ENCODE data around the gene ZNF660. TPM values are rescaled to one million over a fixed set of nuclear protein-coding genes. Genes with fewer than 3 reads are reported as not detected.
A peak's percentile ranks its signal among the peaks of the same experiment; 100 is the strongest.

ZNF660 gene
- total and polyA plus RNA-seq, 2 experiments from 2014 or later: 5.5 to 7.1 TPM

DNA sequence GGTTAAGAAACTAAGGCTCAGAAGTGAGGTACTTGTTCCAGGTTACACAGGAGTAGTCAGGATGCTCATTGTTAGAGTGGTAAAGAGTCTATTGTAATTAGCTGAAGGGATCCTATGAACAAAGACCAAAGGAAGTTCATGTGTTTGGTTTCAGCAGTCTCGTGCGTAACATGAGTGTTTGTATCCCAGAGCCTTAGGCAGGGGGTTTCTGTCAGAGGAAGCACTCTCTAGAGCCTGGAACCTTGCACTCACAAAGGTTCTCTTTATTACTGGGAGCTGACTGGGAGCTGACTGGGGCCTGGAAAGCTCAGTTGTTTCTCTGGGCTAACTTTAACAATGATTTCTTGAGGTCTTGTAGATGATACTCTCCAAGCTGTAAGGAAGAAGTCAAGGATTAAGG is 44.0 kb downstream of the ZNF660 start:
- Histone ChIP-seq H3K9me3 (ENCODE audit: low read depth) (no peaks in the 10 kb centered on the region), H3K4me3 (no peak overlapping the region), H3K27me3 (no peaks in the 10 kb centered on the region), H3K27ac (no peak overlapping the region), H3K4me1 (ENCODE audit: low read depth) (peaks cover 22% of the 10 kb centered on the region), H3K36me3 (peaks cover 17% of the 10 kb centered on the region)
- DNase-seq (ENCODE audit: low read depth in 1 of 2, low spot score in 1 of 2): no peak
- TF ChIP-seq, protein P1, sequence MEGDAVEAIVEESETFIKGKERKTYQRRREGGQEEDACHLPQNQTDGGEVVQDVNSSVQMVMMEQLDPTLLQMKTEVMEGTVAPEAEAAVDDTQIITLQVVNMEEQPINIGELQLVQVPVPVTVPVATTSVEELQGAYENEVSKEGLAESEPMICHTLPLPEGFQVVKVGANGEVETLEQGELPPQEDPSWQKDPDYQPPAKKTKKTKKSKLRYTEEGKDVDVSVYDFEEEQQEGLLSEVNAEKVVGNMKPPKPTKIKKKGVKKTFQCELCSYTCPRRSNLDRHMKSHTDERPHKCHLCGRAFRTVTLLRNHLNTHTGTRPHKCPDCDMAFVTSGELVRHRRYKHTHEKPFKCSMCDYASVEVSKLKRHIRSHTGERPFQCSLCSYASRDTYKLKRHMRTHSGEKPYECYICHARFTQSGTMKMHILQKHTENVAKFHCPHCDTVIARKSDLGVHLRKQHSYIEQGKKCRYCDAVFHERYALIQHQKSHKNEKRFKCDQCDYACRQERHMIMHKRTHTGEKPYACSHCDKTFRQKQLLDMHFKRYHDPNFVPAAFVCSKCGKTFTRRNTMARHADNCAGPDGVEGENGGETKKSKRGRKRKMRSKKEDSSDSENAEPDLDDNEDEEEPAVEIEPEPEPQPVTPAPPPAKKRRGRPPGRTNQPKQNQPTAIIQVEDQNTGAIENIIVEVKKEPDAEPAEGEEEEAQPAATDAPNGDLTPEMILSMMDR (IDR thresholded peaks at IDR 0.05; ENCODE audit: low read depth, low read length): no peak

DNA sequence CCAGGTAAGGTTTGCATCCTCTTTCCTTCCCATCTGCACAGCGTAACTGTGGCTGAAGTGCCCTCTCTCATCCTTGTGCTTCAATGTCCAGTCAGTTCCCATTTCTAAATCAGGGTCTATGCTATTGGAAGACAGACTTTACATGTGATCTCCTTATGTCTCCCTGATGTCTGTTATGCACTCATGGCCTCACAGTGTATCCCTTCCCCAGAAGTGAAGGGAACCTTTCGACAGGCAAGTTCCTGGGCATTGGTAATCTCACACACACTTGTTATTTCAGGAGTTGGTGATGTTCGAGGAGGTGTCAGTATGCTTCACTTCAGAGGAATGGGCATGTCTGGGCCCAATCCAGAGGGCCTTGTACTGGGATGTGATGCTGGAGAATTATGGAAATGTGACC is 47.4 kb downstream of the ZNF660 start:
- no peak for DNase-seq (ENCODE audit: low read depth in 1 of 2, low spot score in 1 of 2)

DNA sequence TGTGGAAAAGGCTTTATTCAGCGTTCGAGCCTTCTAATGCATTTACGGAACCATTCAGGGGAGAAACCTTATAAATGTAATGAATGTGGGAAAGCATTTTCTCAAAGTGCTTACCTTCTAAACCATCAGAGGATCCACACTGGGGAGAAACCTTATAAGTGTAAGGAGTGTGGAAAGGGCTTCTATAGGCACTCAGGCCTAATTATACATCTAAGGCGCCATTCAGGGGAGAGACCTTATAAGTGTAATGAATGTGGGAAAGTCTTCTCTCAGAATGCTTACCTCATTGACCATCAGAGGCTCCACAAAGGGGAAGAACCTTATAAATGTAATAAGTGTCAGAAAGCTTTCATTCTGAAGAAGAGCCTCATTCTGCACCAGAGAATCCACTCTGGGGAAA is 57.6 kb downstream of the ZNF660 start:
- H3K27ac ChIP-seq: no peak overlapping the region
- H3K4me1 ChIP-seq (ENCODE audit: low read depth): no peaks in the 10 kb centered on the region
- no peaks in the 10 kb centered on the region for H3K27me3 ChIP-seq
- no peak for DNase-seq (ENCODE audit: low read depth in 1 of 2, low spot score in 1 of 2)
- H3K4me3 ChIP-seq: no peak overlapping the region
- H3K9me3 ChIP-seq (ENCODE audit: low read depth): peaks cover 3% of the 10 kb centered on the region
- peaks cover 45% of the 10 kb centered on the region for H3K36me3 ChIP-seq
- TF ChIP-seq, protein P1 (IDR thresholded peaks at IDR 0.05; ENCODE audit: low read depth, low read length): no peak

More for the DNA sequence above, 47.4 kb downstream of the ZNF660 start:
- Histone ChIP-seq H3K36me3 (peaks cover 36% of the 10 kb centered on the region), H3K27me3 (no peaks in the 10 kb centered on the region), H3K9me3 (ENCODE audit: low read depth) (no peaks in the 10 kb centered on the region), H3K4me1 (ENCODE audit: low read depth) (peaks cover 4% of the 10 kb centered on the region), H3K27ac (peak overlapping the region; percentile 31), H3K4me3 (no peak overlapping the region)
- TF ChIP-seq, protein P1 (IDR thresholded peaks at IDR 0.05; ENCODE audit: low read depth, low read length): no peak

DNA sequence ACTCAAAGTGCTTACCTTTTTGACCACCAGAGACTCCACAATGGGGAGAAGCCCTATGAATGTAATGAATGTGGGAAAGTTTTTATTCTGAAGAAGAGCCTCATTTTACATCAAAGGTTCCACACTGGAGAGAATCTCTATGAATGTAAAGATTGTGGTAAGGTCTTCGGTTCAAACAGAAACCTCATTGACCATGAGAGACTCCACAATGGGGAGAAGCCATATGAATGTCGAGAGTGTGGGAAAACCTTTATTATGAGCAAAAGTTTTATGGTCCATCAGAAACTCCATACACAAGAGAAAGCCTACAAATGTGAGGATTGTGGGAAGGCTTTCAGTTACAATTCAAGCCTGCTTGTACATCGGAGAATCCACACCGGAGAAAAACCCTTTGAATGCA is 58.3 kb downstream of the ZNF660 start:
- TF ChIP-seq, protein P1 (IDR thresholded peaks at IDR 0.05; ENCODE audit: low read depth, low read length): no peak
- DNase-seq (ENCODE audit: low read depth in 1 of 2, low spot score in 1 of 2): no peak
- Histone ChIP-seq H3K4me1 (ENCODE audit: low read depth) (no peaks in the 10 kb centered on the region), H3K27me3 (no peaks in the 10 kb centered on the region), H3K27ac (no peak overlapping the region), H3K9me3 (ENCODE audit: low read depth) (peaks cover 3% of the 10 kb centered on the region), H3K36me3 (peaks cover 45% of the 10 kb centered on the region), H3K4me3 (no peak overlapping the region)

DNA sequence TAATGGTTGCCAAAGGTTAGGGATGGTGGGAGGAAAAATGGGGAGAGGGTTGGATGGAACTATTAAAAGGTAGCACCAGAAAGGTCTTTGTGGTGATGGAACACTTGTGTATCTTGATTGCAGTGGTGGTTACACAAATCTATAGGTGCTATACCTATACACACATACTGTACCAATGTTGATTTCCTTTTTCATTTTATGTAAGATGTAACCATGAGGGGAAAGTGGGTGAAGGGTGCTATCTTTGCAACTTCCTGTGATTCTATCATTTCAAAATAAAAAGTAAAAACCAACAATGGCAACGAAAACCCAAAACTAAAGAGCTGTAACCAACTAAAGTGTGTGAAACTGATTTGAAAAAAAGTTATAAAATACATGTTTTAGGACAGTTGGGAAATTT is 63.0 kb downstream of the ZNF660 start:
- H3K27ac ChIP-seq: no peak overlapping the region
- peaks cover 8% of the 10 kb centered on the region for H3K4me1 ChIP-seq (ENCODE audit: low read depth)
- H3K27me3 ChIP-seq: no peaks in the 10 kb centered on the region
- TF ChIP-seq, protein P1 (IDR thresholded peaks at IDR 0.05; ENCODE audit: low read depth, low read length): no peak
- no peak overlapping the region for H3K4me3 ChIP-seq
- peaks cover 2% of the 10 kb centered on the region for H3K9me3 ChIP-seq (ENCODE audit: low read depth)
- peaks cover 33% of the 10 kb centered on the region for H3K36me3 ChIP-seq
- DNase-seq (ENCODE audit: low read depth in 1 of 2, low spot score in 1 of 2): no peak

Measured in cardiac muscle cell (in vitro differentiated cells and primary cell).